ENCODE data around the gene POMZP3.
"Not testable (repeated sequence)": the region's sequence is repeated elsewhere in the genome, so short reads cannot be mapped to it uniquely, and the experiment has no call there.

The POMZP3 gene

GRCh38 chr7:76626989-76627642 lies at the start of gene POMZP3:
Gene POMZP3 (minus strand): TSS chr7:76627279. CDS start chr7:76626064, 1,215 bp downstream.
- not testable (repeated sequence) for DNase-seq

GRCh38 chr7:76675783-76676182 lies 48.7 kb upstream of the POMZP3 start:
- not testable (repeated sequence) for DNase-seq

GRCh38 chr7:76673346-76673745 lies 46.3 kb upstream of the POMZP3 start:
- DNase-seq, result not testable (repeated sequence)

GRCh38 chr7:76659212-76659611 lies 32.1 kb upstream of the POMZP3 start:
- DNase-seq, result not testable (repeated sequence)

- DNase-seq, result not testable (repeated sequence)
Measured at GRCh38 chr7:76656425-76656824, 29.3 kb upstream of the POMZP3 start.

GRCh38 chr7:76642620-76643019 lies 15.5 kb upstream of the POMZP3 start:
- not testable (repeated sequence) for DNase-seq

GRCh38 chr7:76637061-76637691 lies 10.1 kb upstream of the POMZP3 start:
- not testable (repeated sequence) for DNase-seq

GRCh38 chr7:76626581-76626980 lies 498 bp downstream of the POMZP3 start:
- DNase-seq, result not testable (repeated sequence)

GRCh38 chr7:76619439-76620190 lies 7.5 kb downstream of the POMZP3 start:
- DNase-seq, result not testable (repeated sequence)

- not testable (repeated sequence) for DNase-seq
Measured at GRCh38 chr7:76613783-76614182, 13.3 kb downstream of the POMZP3 start.

GRCh38 chr7:76612232-76612631 lies 14.8 kb downstream of the POMZP3 start:
- not testable (repeated sequence) for DNase-seq

GRCh38 chr7:76609864-76610263 lies 17.2 kb downstream of the POMZP3 start:
- DNase-seq, result not testable (repeated sequence)

- DNase-seq, result not testable (repeated sequence)
Measured at GRCh38 chr7:76608469-76608868, 18.6 kb downstream of the POMZP3 start.

GRCh38 chr7:76606027-76606426 lies 21.1 kb downstream of the POMZP3 start:
- not testable (repeated sequence) for DNase-seq

GRCh38 chr7:76600650-76601049 lies 26.4 kb downstream of the POMZP3 start:
- not testable (repeated sequence) for DNase-seq

- not testable (repeated sequence) for DNase-seq
Measured at GRCh38 chr7:76600116-76600482, 27.0 kb downstream of the POMZP3 start.

- not testable (repeated sequence) for DNase-seq
Measured at GRCh38 chr7:76598590-76599264, 28.4 kb downstream of the POMZP3 start.

- DNase-seq, result not testable (repeated sequence)
Measured at GRCh38 chr7:76597288-76597687, 29.8 kb downstream of the POMZP3 start.

- not testable (repeated sequence) for DNase-seq
Measured at GRCh38 chr7:76592694-76593093, 34.4 kb downstream of the POMZP3 start.

GRCh38 chr7:76591602-76592304 lies 35.3 kb downstream of the POMZP3 start:
- not testable (repeated sequence) for DNase-seq

GRCh38 chr7:76591033-76591432 lies 36.0 kb downstream of the POMZP3 start:
- not testable (repeated sequence) for DNase-seq

- not testable (repeated sequence) for DNase-seq
Measured at GRCh38 chr7:76588586-76588985, 38.5 kb downstream of the POMZP3 start.

All from COR-L47 (cell line).